Endothelial cell of umbilical vein (primary cell): ENCODE measurements around the gene RBMS3. TPM values are rescaled to one million over a fixed set of nuclear protein-coding genes. Genes with fewer than 3 reads are reported as not detected.

Source experiments
- BruUV-seq: library from RNA; stranded (reverse); fragments of 400-500 nt; replicated peaks from 2 replicates; lab custom pipeline; 2021; lab: Mats Ljungman, UMichigan
- CTCF ChIA-PET: fragments of 300-600, 350-600 bp; sonication (Branson Sonifier 250); formaldehyde crosslinking; loops from one replicate; lab custom pipeline; 2021; ENCODE audit warnings: antibody characterized with exemption, inconsistent platforms; lab: Charles Lee
- POLR2A ChIA-PET: fragments of 300-600, 350-600 bp; sonication (Branson Sonifier 250); formaldehyde crosslinking; loops from one replicate; lab custom pipeline; 2021; ENCODE audit warnings: antibody characterized with exemption, inconsistent platforms; lab: Charles Lee
- DNase-seq: peaks from one replicate; pipeline ENCODE4 v3.0.0-alpha.2; 2011; ENCODE audit warnings: low read depth, low spot score
- FAIRE-seq: peaks from 2 replicates; lab custom pipeline; 2011; peaks lifted over from hg19 to GRCh38; lab: Jason Lieb, UNC
- H2AFZ ChIP-seq: 2 replicates; pipeline ENCODE4 v1.6.0; 2012; ENCODE audit warnings: low read depth, low read length, control low read depth, inconsistent platforms
- H3K27ac ChIP-seq: 2 replicates; pipeline ENCODE4 v1.5.1; 2011; ENCODE audit warnings: low read depth, mild to moderate bottlenecking, control low read depth, low read length, moderate library complexity; ENCODE audit not compliant: insufficient read depth
- H3K27me3 ChIP-seq, 2 experiments: 2 replicates each; pipeline versions ENCODE4 v1.6.0 to v1.6.1; 2011; ENCODE audit warnings: low read length in 2 of 2, mixed read lengths in 1 of 2; ENCODE audit not compliant: control insufficient read depth in 2 of 2, insufficient read depth in 2 of 2
- H3K36me3 ChIP-seq, 2 experiments: 2 replicates in 1 of 2; 3 replicates in 1 of 2; pipeline ENCODE4 v1.5.1; 2011; ENCODE audit warnings: low read length in 2 of 2, mild to moderate bottlenecking in 1 of 2, moderate library complexity in 1 of 2; ENCODE audit not compliant: control insufficient read depth in 2 of 2, insufficient read depth in 2 of 2; ENCODE audit errors: extremely low read depth in 1 of 2
- H3K4me1 ChIP-seq: 3 replicates; pipeline ENCODE4 v1.5.1; 2011; ENCODE audit warnings: mild to moderate bottlenecking, low read length; ENCODE audit not compliant: control insufficient read depth, insufficient read depth; ENCODE audit errors: extremely low read depth
- H3K4me2 ChIP-seq: 2 replicates; pipeline ENCODE4 v1.6.1; 2011; ENCODE audit warnings: low read length, control low read depth, mixed read lengths; ENCODE audit not compliant: insufficient read depth
- H3K4me3 ChIP-seq, 3 experiments: fragments of 200-600 bp in 1 of 3; sonication (generic), shearing (Covaris generic) in 1 of 3; replicated peaks in 1 of 3; 2 replicates each; pipeline ENCODE4 v1.5.1; 2011 to 2016; ENCODE audit warnings: control low read depth in 3 of 3, low read length in 3 of 3, mild to moderate bottlenecking in 2 of 3, inconsistent platforms in 1 of 3, low read depth in 1 of 3, moderate library complexity in 1 of 3; ENCODE audit not compliant: insufficient read depth in 1 of 3
- H3K79me2 ChIP-seq: 2 replicates; pipeline ENCODE4 v1.6.0; 2012; ENCODE audit warnings: low read length, inconsistent platforms; ENCODE audit not compliant: control insufficient read depth, insufficient read depth
- H3K9ac ChIP-seq: replicated peaks from 2 replicates; pipeline ENCODE3; 2011; ENCODE audit warnings: low read length, control low read depth; ENCODE audit not compliant: insufficient read depth; ENCODE audit errors: extremely low read depth
- H3K9me1 ChIP-seq: replicated peaks from 3 replicates; pipeline ENCODE4 v1.6.0; 2011; ENCODE audit warnings: mild to moderate bottlenecking, low read length; ENCODE audit not compliant: control insufficient read depth, insufficient read depth; ENCODE audit errors: extremely low read depth
- H3K9me3 ChIP-seq: replicated peaks from 2 replicates; pipeline ENCODE4 v1.5.1; 2012; ENCODE audit warnings: low read length, inconsistent platforms; ENCODE audit not compliant: control insufficient read depth, insufficient read depth
- H4K20me1 ChIP-seq: replicated peaks from 2 replicates; pipeline ENCODE3; 2011; ENCODE audit warnings: mild to moderate bottlenecking, low read length; ENCODE audit not compliant: control insufficient read depth, insufficient read depth; ENCODE audit errors: extremely low read depth
- CTCF ChIP-seq, 2 donors: IDR thresholded peaks; 1 replicate in 1 of 2; 2 replicates in 1 of 2; pipeline ENCODE4 v1.5.1; 2011; ENCODE audit warnings: low read length in 2 of 2, mild to moderate bottlenecking in 2 of 2, moderate library complexity in 2 of 2, control low read depth in 1 of 2, inconsistent platforms in 1 of 2, low read depth in 1 of 2; ENCODE audit not compliant: insufficient read depth in 1 of 2; ENCODE audit errors: extremely low read depth in 1 of 2
- EZH2 ChIP-seq: IDR thresholded peaks from 2 replicates; pipeline ENCODE4 v1.6.1; 2012; ENCODE audit warnings: borderline replicate concordance, low read depth, mild to moderate bottlenecking, moderate library complexity, low read length, inconsistent platforms; ENCODE audit not compliant: severe bottlenecking
- FOS ChIP-seq: IDR thresholded peaks from 2 replicates; pipeline ENCODE4 v1.6.1; 2011; ENCODE audit warnings: mild to moderate bottlenecking, low read length, moderate library complexity, borderline replicate concordance; ENCODE audit not compliant: insufficient read depth
- GATA2 ChIP-seq: IDR thresholded peaks from 2 replicates; pipeline ENCODE4 v1.7.0; 2011; ENCODE audit warnings: low read depth, mild to moderate bottlenecking, moderate library complexity, mixed read lengths, low read length; ENCODE audit not compliant: insufficient read length, insufficient read depth
- JUN ChIP-seq: IDR thresholded peaks from 2 replicates; pipeline ENCODE4 v1.6.1; 2011; ENCODE audit warnings: borderline replicate concordance, low read depth; ENCODE audit not compliant: insufficient read length, insufficient read depth
- MAX ChIP-seq: IDR thresholded peaks from 2 replicates; pipeline ENCODE4 v1.6.1; 2011; ENCODE audit not compliant: insufficient read depth, insufficient read length
- MYC ChIP-seq: IDR thresholded peaks from one replicate; pipeline ENCODE4 v1.6.1; 2011; ENCODE audit warnings: mild to moderate bottlenecking, low read depth, low read length
- POLR2A ChIP-seq: IDR thresholded peaks from 2 replicates; pipeline ENCODE4 v1.6.1; 2012; ENCODE audit warnings: low read depth, mild to moderate bottlenecking, control low read depth, low read length
- POLR2AphosphoS5 ChIP-seq: IDR thresholded peaks from 2 replicates; pipeline ENCODE4 v1.6.1; 2012; ENCODE audit warnings: low read depth, mild to moderate bottlenecking, control low read depth, low read length, moderate library complexity; ENCODE audit not compliant: insufficient read depth
- dilution Hi-C: fragments of 300-500 bp; cut with MboI; formaldehyde crosslinking; loops from one replicate; pipeline ENCODE4 v1.15.0; 2019; ENCODE audit warnings: low sequenced_read_pairs; ENCODE audit not compliant: extremely low pct_ligation_motif_present
- intact Hi-C: fragments of 100-400 bp; cut with micrococcal nuclease; formaldehyde crosslinking; loops from one replicate; pipeline ENCODE4 v1.10.0; 2022
- polyA plus RNA-seq, 4 experiments: library from polyadenylated mRNA; depleted of rRNA in 3 of 4; stranded (reverse) in 3 of 4; unstranded in 1 of 4; fragments of >200 nt; gene quantifications; 2 replicates each; pipeline versions ENCODE4 v1.2.1 to v1.2.3, GENCODE V29; 2011 to 2012; ENCODE audit warnings: missing spikeins in 1 of 4
- total RNA-seq: library from RNA; stranded (reverse); gene quantifications from 2 replicates; pipeline ENCODE4 v1.2.3, GENCODE V29; 2021

RBMS3 gene
- total and polyA plus RNA-seq, 2 donors (not counting 3 experiments of a cell fraction or from before 2014, with no cell fraction given) = 13.6 to 42.3 TPM

DNA sequence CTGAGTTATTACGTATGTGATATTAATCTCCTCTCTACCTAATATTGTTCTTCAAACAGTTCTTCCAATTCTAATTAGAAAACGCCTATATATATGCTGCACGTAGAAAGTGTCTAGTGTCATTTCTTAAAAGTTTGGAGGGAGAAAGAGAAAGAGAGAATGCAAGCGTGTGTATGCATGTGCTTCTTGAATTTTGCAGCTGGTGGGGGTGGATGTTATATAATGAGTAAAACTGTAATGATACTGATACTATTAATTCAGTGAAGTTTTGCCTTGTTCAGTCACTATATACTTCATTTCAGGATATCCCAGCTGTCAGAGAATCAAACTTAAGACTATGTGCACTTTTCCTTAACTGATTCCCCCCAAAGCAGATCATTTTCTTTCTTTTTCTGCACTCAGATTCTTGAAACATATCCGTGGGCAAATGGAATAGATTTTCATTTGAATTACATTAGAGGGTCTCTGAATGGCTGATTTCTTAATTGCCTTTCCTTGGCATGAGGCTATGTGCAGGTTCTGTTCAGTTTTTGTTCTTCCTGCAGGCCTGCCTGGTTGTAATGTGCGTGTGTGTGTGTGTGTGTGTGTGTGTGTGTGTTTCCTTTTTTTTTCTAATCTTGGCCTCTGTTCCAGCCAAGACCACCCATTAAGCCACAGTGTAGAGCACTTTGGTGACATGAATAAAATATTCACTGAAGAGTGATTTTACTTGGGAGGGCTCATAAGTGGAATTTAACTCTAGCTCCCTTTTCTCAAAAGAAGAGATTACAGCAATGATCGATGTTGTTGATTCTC, 617.5 kb downstream of the RBMS3 start:
- H3K4me1 ChIP-seq = no peaks in the 10 kb centered on the region
- H3K9me3 ChIP-seq = no peaks in the 10 kb centered on the region
- intact Hi-C loops = no loop called here
- H3K79me2 ChIP-seq = no peaks in the 10 kb centered on the region
- H3K27me3 ChIP-seq = no peaks in the 10 kb centered on the region
- no TSS peak for BruUV-seq
- ChIA-PET POLR2A (no interaction called here), CTCF (no interaction called here)
- no peak overlapping the region for H3K9ac ChIP-seq
- no peak overlapping the region for H3K4me2 ChIP-seq
- H2AFZ ChIP-seq = no peak overlapping the region
- peaks cover 0 to 2% of the 10 kb centered on the region in 2 experiments for H3K36me3 ChIP-seq
- dilution Hi-C loops = no loop called here
- H4K20me1 ChIP-seq = no peaks in the 10 kb centered on the region
- H3K4me3 ChIP-seq = no peak overlapping the region
- peaks cover 2% of the 10 kb centered on the region for H3K9me1 ChIP-seq
- DNase-seq (no peak), FAIRE-seq (no peak)
- no peak overlapping the region for H3K27ac ChIP-seq
- TF ChIP-seq JUN = no peak
- no peak for TF ChIP-seq MYC
- no peak for TF ChIP-seq MAX
- TF ChIP-seq FOS = no peak

DNA sequence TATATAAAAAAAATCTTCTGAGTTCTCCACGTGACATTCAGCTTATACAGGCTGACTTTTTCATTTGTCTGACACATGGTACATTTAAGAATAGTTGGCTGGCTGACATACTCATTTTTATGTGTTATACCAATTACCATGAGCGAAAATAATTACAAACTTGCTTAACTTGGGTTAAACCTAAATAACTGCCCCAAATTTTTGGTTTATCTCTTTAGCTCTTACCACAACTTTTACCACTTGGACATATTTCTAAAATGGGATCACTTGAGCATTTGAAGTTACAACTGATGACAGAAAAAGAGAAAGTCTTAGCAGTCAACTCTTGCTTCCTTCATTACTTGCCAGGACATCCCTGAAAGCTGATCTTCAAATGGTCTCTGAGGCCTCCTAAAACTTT, 618.1 kb downstream of the RBMS3 start:
- H3K4me3 ChIP-seq = no peak overlapping the region
- dilution Hi-C loops (no loop called here), intact Hi-C loops (no loop called here)
- DNase-seq (no peak), FAIRE-seq (no peak)
- no peaks in the 10 kb centered on the region for H3K4me1 ChIP-seq
- no peaks in the 10 kb centered on the region for H4K20me1 ChIP-seq
- no peaks in the 10 kb centered on the region for H3K79me2 ChIP-seq
- no peaks in the 10 kb centered on the region for H3K9me3 ChIP-seq
- ChIA-PET CTCF (no interaction called here), POLR2A (no interaction called here)
- no peak overlapping the region for H3K4me2 ChIP-seq
- H2AFZ ChIP-seq = no peak overlapping the region
- no TSS peak for BruUV-seq
- peaks cover 2% of the 10 kb centered on the region for H3K9me1 ChIP-seq
- TF ChIP-seq JUN (no peak), CTCF (IDR thresholded peaks at IDR 0.05; ENCODE audit: extremely low read depth in 1 of 2, insufficient read depth in 1 of 2, low read depth in 1 of 2, low read length in 2 of 2) (no peak), POLR2AphosphoS5 (no peak), MYC (no peak), FOS (no peak), MAX (no peak), GATA2 (no peak), EZH2 (no peak), POLR2A (no peak)
- H3K36me3 ChIP-seq = peaks cover 0 to 2% of the 10 kb centered on the region in 2 experiments
- no peak overlapping the region for H3K9ac ChIP-seq
- no peaks in the 10 kb centered on the region for H3K27me3 ChIP-seq
- H3K27ac ChIP-seq = no peak overlapping the region
